HCT116 (cell line): ENCODE data around the gene DNAJC28. TPM values are rescaled to one million over a fixed set of nuclear protein-coding genes. Genes with fewer than 3 reads are reported as not detected.

Source experiments
- ATAC-seq: fragments of 200-7000 bp; cut with Tn5 transposase; 2 replicates; pipeline ENCODE4 v1.9.1; 2020; ENCODE audit warnings: mild to moderate bottlenecking, moderate library complexity
- BruUV-seq: library from RNA; stranded (reverse); fragments of 400-500 nt; replicated peaks from 2 replicates; lab custom pipeline; 2021; lab: Mats Ljungman, UMichigan
- CTCF ChIA-PET: fragments of 300-600 bp; sonication (Branson Sonifier 250); formaldehyde crosslinking; loops from one replicate; lab custom pipeline; 2021; ENCODE audit warnings: antibody characterized with exemption; lab: Charles Lee
- POLR2A ChIA-PET: fragments of 300-600, 350-600 bp; sonication (Branson Sonifier 250); formaldehyde crosslinking; loops from one replicate; lab custom pipeline; 2021; ENCODE audit warnings: antibody characterized with exemption; lab: Charles Lee
- RAD21 ChIA-PET, 2 experiments: fragments of 300-600 bp; sonication (Branson Sonifier 250); formaldehyde crosslinking; loops; one replicate each; lab custom pipeline; 2023; ENCODE audit warnings: low total read pairs in 2 of 2; ENCODE audit not compliant: uncharacterized antibody in 2 of 2, unreplicated experiment in 2 of 2, low non-redundant PET in 1 of 2; lab: Charles Lee
- DNase-seq: peaks from one replicate; pipeline ENCODE4 v3.0.0-alpha.2; 2010; ENCODE audit warnings: low read depth, low spot score
- H2AFZ ChIP-seq: fragments of 200-600 bp; shearing (Covaris generic), sonication (generic); 2 replicates; pipeline ENCODE4 v1.6.1; 2017; ENCODE audit warnings: low read depth, mixed run types, mixed read lengths, antibody characterized with exemption, low read length; ENCODE audit not compliant: poor library complexity, severe bottlenecking
- H3K27ac ChIP-seq: 2 replicates; pipeline ENCODE4 v1.5.1; 2012; ENCODE audit warnings: low read depth, low read length
- H3K27me3 ChIP-seq: fragments of 200-600 bp; sonication (generic); 2 replicates; pipeline ENCODE4 v1.6.1; 2016; ENCODE audit warnings: mixed run types, low read length, mixed read lengths; ENCODE audit not compliant: insufficient read depth
- H3K36me3 ChIP-seq, 2 experiments: fragments of 200-500 bp in 1 of 2; fragments of 200-600 bp in 1 of 2; sonication (Bioruptor generic) in 1 of 2; sonication (generic) in 1 of 2; 2 replicates each; pipeline versions ENCODE4 v1.5.1 to v1.6.1; 2014 to 2016; ENCODE audit warnings: low read length in 2 of 2, inconsistent platforms in 1 of 2, mixed read lengths in 1 of 2, mixed run types in 1 of 2; ENCODE audit not compliant: insufficient read depth in 2 of 2, control insufficient read depth in 1 of 2
- H3K4me1 ChIP-seq, 2 experiments: fragments of 200-600 bp in 1 of 2; sonication (generic) in 1 of 2; 2 replicates each; pipeline versions ENCODE4 v1.5.1 to v1.6.1; 2012 to 2017; ENCODE audit warnings: low read length in 2 of 2, inconsistent platforms in 1 of 2, mild to moderate bottlenecking in 1 of 2, mixed read lengths in 1 of 2, mixed run types in 1 of 2, moderate library complexity in 1 of 2; ENCODE audit not compliant: insufficient read depth in 2 of 2, control insufficient read depth in 1 of 2
- H3K4me2 ChIP-seq: fragments of 200-600 bp; sonication (generic); 2 replicates; pipeline ENCODE4 v1.6.1; 2017; ENCODE audit warnings: mixed run types, low read length, mixed read lengths
- H3K4me3 ChIP-seq, 2 experiments: fragments of 200-600 bp in 1 of 2; sonication (generic) in 1 of 2; replicated peaks in 1 of 2; 2 replicates each; pipeline ENCODE4 v1.5.1; 2011 to 2016; ENCODE audit warnings: low read length in 2 of 2, control low read depth in 1 of 2, low read depth in 1 of 2, mild to moderate bottlenecking in 1 of 2, mixed read lengths in 1 of 2, mixed run types in 1 of 2
- H3K79me2 ChIP-seq: fragments of 200-600 bp; sonication (generic); 2 replicates; pipeline ENCODE4 v1.6.1; 2017; ENCODE audit warnings: mild to moderate bottlenecking, mixed run types, low read length, moderate library complexity, mixed read lengths; ENCODE audit not compliant: insufficient read depth
- H3K9ac ChIP-seq: fragments of 200-600 bp; sonication (generic); 2 replicates; pipeline ENCODE4 v1.6.1; 2016; ENCODE audit warnings: low read length, mixed read lengths
- H3K9me2 ChIP-seq: fragments of 200-600 bp; sonication (generic), shearing (Covaris generic); 2 replicates; pipeline ENCODE4 v1.6.1; 2017; ENCODE audit warnings: mixed run types, mild to moderate bottlenecking, moderate library complexity; ENCODE audit not compliant: insufficient read depth
- H3K9me3 ChIP-seq, 2 experiments: fragments of 200-500 bp in 1 of 2; fragments of 200-600 bp in 1 of 2; sonication (Bioruptor generic) in 1 of 2; sonication (generic) in 1 of 2; 2 replicates each; pipeline ENCODE4 v1.6.1; 2014 to 2017; ENCODE audit warnings: low read length in 2 of 2, mixed read lengths in 2 of 2, inconsistent platforms in 1 of 2, low read depth in 1 of 2, mild to moderate bottlenecking in 1 of 2, mixed run types in 1 of 2, moderate library complexity in 1 of 2; ENCODE audit not compliant: control insufficient read depth in 1 of 2, insufficient read depth in 1 of 2
- H4K20me1 ChIP-seq: fragments of 200-600 bp; sonication (generic), shearing (Covaris generic); 2 replicates; pipeline ENCODE4 v1.6.1; 2017; ENCODE audit warnings: mixed run types, mild to moderate bottlenecking, moderate library complexity; ENCODE audit not compliant: insufficient read depth
- CBX3 ChIP-seq: IDR thresholded peaks from 2 replicates; pipeline ENCODE4 v1.6.1; 2012; ENCODE audit warnings: low read depth
- CEBPB ChIP-seq: IDR thresholded peaks from 2 replicates; pipeline ENCODE4 v1.6.1; 2012; ENCODE audit warnings: low read depth
- EGR1 ChIP-seq: IDR thresholded peaks from 2 replicates; pipeline ENCODE4 v1.6.1; 2012; ENCODE audit warnings: low read depth
- POLR2AphosphoS5 ChIP-seq: IDR thresholded peaks from 2 replicates; pipeline ENCODE4 v1.6.1; 2011; ENCODE audit warnings: mild to moderate bottlenecking, low read depth, low read length, moderate library complexity
- RAD21 ChIP-seq: IDR thresholded peaks from 2 replicates; pipeline ENCODE4 v1.6.1; 2012; ENCODE audit warnings: low read depth, mild to moderate bottlenecking
- SP1 ChIP-seq: IDR thresholded peaks from 2 replicates; pipeline ENCODE4 v1.6.1; 2012; ENCODE audit warnings: low read depth
- TCF7L2 ChIP-seq: IDR thresholded peaks from 2 replicates; pipeline ENCODE4 v1.7.0; 2011; ENCODE audit warnings: borderline replicate concordance, inconsistent platforms; ENCODE audit not compliant: insufficient read depth, insufficient read length; ENCODE audit errors: extremely low read depth
- ZBTB33 ChIP-seq: IDR thresholded peaks from 2 replicates; pipeline ENCODE4 v1.6.1; 2011; ENCODE audit warnings: mild to moderate bottlenecking, low read length, moderate library complexity; ENCODE audit not compliant: insufficient replicate concordance; ENCODE audit errors: extremely low read depth
- ZFX ChIP-seq: fragments of 450-650 bp; IDR thresholded peaks from 2 replicates; pipeline ENCODE4 v1.6.1; 2017
- intact Hi-C: fragments of 100-400 bp; cut with micrococcal nuclease; formaldehyde crosslinking; loops from 2 replicates; pipeline ENCODE4 v1.10.0; 2022
- total RNA-seq: library from RNA; stranded (reverse); gene quantifications from one replicate; pipeline ENCODE4 v1.2.1, GENCODE V29; 2021; ENCODE audit not compliant: unreplicated experiment

Gene DNAJC28
- total RNA-seq, 1 experiment from 2014 or later, result 0.81 TPM

GRCh38 chr21:33541105-33541711 is 49.7 kb upstream of the DNAJC28 start:
- no peak for DNase-seq
- ATAC-seq, result no peak
- intact Hi-C loops, result loop anchor here (5.0 kb wide), 1 partner anchor 101 kb away; the partner anchor contains the start of genes CRYZL1 and ITSN1
- Histone ChIP-seq H3K9me3 (no peaks in the 10 kb centered on the region), H3K4me3 (peak overlapping the region; percentile 87 to 91), H3K9ac (peak overlapping the region; percentile 89), H3K36me3 (peaks cover 23 to 44% of the 10 kb centered on the region in 2 experiments), H3K4me1 (peaks cover 15 to 19% of the 10 kb centered on the region in 2 experiments), H3K27me3 (no peaks in the 10 kb centered on the region), H3K9me2 (no peaks in the 10 kb centered on the region), H3K27ac (peak overlapping the region; percentile 98), H3K79me2 (peaks cover 90% of the 10 kb centered on the region), H3K4me2 (peak overlapping the region; percentile 92), H2AFZ (no peak overlapping the region), H4K20me1 (peaks cover 33% of the 10 kb centered on the region; the same call in 1 of the 2 replicates)
- ChIA-PET RAD21 (no interaction called here), CTCF (no interaction called here), POLR2A (no interaction called here)
- no TSS peak for BruUV-seq
- no peak for TF ChIP-seq SP1
- peak; percentile 39; the same call in 1 of the 2 replicates for TF ChIP-seq ZFX

- H3K4me1 ChIP-seq, result peaks cover 15 to 19% of the 10 kb centered on the region in 2 experiments
- no peaks in the 10 kb centered on the region for H3K9me3 ChIP-seq
- no peak for ATAC-seq
- H4K20me1 ChIP-seq, result peaks cover 28% of the 10 kb centered on the region; the same call in 1 of the 2 replicates
- no peaks in the 10 kb centered on the region for H3K27me3 ChIP-seq
- H3K9me2 ChIP-seq, result no peaks in the 10 kb centered on the region
- peaks cover 90% of the 10 kb centered on the region for H3K79me2 ChIP-seq
- peak overlapping the region; percentile 98; the same call in 1 of the 2 replicates for H3K27ac ChIP-seq
- H3K4me2 ChIP-seq, result peak overlapping the region; percentile 92
- POLR2A ChIA-PET, result no interaction called here
- H3K4me3 ChIP-seq, result peak overlapping the region; percentile 87 to 91
- H3K36me3 ChIP-seq, result peaks cover 27 to 49% of the 10 kb centered on the region in 2 experiments
- BruUV-seq, result no TSS peak
- TF ChIP-seq CBX3, result no peak
- TF ChIP-seq RAD21, result no peak
- TF ChIP-seq SP1, result no peak
- TF ChIP-seq CEBPB, result no peak
- 0 out of 2 replicates have a peak, but pooled peaks have one; percentile 20 for TF ChIP-seq POLR2AphosphoS5
- no peak for TF ChIP-seq TCF7L2
- no peak for TF ChIP-seq ZBTB33
- no peak for TF ChIP-seq EGR1
- RAD21 ChIA-PET, result no interaction called here
- intact Hi-C loops, result loop anchor here (5.0 kb wide), 1 partner anchor 102 kb away; the partner anchor contains the start of genes CRYZL1 and ITSN1
- CTCF ChIA-PET, result no interaction called here
- H2AFZ ChIP-seq, result no peak overlapping the region
- no peak for DNase-seq
- H3K9ac ChIP-seq, result peak overlapping the region; percentile 89
Observed at GRCh38 chr21:33540711-33541104, 49.2 kb upstream of the DNAJC28 start.
